OCI-M2 (cell line): ENCODE measurements around the gene ATOH1.

ENCODE experiments used
- DNase-seq: peaks from one replicate; lab custom pipeline; 2025; ENCODE audit not compliant: unreplicated experiment; lab: John Stamatoyannopoulos, UW

The ATOH1 gene

DNA sequence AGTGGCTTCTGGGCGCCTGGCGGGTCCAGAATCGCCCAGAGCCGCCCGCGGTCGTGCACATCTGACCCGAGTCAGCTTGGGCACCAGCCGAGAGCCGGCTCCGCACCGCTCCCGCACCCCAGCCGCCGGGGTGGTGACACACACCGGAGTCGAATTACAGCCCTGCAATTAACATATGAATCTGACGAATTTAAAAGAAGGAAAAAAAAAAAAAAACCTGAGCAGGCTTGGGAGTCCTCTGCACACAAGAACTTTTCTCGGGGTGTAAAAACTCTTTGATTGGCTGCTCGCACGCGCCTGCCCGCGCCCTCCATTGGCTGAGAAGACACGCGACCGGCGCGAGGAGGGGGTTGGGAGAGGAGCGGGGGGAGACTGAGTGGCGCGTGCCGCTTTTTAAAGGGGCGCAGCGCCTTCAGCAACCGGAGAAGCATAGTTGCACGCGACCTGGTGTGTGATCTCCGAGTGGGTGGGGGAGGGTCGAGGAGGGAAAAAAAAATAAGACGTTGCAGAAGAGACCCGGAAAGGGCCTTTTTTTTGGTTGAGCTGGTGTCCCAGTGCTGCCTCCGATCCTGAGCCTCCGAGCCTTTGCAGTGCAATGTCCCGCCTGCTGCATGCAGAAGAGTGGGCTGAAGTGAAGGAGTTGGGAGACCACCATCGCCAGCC lies at the start of gene ATOH1:
Gene ATOH1 (plus strand): TSS at position 422 of the 663 bp plus-strand sequence. CDS start 174 bp downstream, at position 596.
- no peak for DNase-seq

DNA sequence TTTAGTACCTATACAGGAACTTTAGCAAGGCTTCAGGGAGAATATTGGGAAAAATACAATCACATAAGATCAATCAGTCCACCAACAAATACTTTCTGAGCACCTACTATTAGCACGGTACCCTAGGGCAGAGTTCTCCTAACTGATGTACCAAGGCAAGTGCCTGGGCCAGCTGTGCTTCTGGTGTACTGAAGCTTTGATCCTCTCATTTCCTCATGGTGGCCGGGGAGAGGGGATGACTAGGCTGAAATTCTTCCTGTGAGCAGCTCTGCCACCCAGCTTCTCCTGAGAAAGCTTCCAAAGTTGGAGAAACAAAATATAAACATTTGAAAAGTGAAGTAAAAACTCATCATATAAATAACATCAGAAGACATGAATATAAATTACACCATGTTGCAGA lies 49.3 kb upstream of the ATOH1 start:
- no peak for DNase-seq

GRCh38 chr4:93780080-93780479 lies 48.5 kb upstream of the ATOH1 start:
- DNase-seq: no peak

DNA sequence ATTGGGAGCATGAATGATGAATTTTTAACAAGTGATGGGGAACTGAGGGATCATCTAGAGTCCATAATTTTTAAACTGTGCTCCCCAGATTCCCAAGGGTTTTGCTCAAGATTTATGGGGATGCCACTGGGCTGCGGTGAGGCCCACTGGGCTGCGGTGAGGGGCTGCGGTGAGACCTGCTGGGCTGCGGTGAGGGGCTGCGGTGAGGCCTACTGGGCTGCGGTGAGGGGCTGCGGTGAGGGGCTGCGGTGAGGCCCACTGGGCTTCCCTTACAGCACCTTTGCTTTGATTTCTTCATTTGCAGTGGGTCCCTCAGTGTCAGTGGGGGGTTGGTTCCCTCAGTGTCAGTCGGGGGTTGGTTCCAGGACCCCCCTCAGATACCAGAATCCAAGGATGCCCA lies 47.4 kb upstream of the ATOH1 start:
- DNase-seq: no peak

- no peak for DNase-seq
These were observed 42.4 kb upstream of the ATOH1 start for GRCh38 chr4:93786149-93786548.

DNA sequence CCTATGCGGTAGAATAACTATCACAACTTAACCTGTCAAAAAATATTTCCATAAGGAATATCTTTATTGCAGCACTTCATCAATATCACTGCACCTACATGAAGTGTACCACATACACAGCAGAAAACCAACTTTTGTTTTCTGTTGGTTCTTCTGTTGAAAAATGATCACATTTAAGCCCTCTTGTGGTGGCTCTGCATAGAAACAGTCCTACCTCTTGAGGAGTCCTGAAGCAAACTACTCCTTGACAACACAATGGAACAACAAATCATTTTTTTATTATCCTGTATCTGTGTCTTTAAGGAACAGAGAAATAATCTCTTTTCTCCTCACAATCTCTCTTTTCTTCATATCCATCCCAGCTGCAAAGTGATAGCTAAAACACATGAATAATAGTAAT lies 39.8 kb upstream of the ATOH1 start:
- DNase-seq: no peak

- no peak for DNase-seq
These were observed 36.9 kb upstream of the ATOH1 start for GRCh38 chr4:93791570-93792195.

GRCh38 chr4:93802045-93802444 lies 26.5 kb upstream of the ATOH1 start:
- no peak for DNase-seq

DNA sequence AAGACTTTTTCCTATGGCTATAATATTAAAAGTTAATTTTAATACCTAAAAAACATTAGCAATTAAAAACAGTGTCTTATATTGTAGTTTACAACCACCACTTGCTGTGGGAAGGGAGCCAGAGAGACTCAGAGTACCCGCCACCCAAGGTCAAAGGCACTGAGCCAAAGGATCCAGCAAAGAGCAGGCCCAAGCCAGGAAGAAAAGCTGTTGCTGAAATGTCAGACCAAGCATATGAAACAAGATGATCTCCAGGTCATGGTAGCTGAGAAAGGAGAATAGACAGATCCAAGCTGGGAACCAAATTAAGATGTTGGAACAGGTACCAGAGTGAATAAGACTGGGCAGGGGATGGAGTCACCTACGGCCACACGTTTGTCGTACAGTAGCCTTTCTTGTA lies 18.8 kb upstream of the ATOH1 start:
- DNase-seq: no peak

DNA sequence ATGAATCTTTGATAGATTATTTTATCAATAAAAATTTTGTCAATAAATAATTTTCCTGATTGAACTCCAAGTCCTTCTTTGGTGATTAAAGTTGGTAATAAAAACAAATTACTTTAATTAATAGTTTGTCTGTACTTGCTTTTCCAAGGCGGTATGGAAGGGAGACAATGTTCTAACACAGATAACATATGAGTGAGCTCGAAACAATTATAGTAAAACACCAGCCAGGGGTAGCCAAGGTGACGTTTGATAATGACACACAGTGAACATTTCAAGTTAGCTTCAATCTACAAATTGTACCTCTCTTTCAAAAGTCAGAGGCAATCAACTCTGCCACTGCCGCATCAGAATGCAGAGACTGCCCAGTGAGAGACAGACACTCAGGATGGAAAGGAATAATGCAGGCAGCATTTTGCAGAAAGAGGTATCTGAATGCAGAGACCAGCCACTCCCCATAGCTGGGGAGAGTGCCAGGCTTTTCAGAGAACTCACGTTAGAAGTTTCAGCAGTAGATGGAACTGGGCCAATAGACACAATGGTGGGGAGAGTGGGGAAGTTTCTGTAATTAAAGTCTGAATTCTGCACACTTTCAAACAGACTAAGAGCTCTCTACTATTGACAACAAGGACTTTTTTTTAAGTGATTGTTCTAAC lies 18.1 kb upstream of the ATOH1 start:
- DNase-seq: no peak

GRCh38 chr4:93813092-93813491 lies 15.5 kb upstream of the ATOH1 start:
- no peak for DNase-seq

DNA sequence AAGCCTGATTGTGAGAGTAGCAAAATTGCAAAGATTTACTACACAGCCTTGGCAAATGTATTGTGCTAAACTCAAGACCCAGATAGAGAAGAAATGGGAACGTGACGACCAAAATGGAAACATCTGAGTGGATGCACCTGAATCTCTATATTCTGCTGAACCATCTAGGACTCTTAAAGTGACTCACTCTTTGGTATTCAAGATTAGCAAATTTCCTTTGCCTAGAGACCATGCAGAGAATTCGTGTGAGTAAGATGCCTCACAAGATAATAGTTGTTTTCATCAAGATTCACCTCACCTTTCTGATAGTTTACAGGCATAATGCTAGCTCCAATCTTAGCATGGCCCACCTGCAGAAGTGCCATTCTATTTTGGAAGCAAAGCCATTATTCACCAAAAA lies 14.4 kb upstream of the ATOH1 start:
- DNase-seq: no peak

- no peak for DNase-seq
These were observed 13.8 kb upstream of the ATOH1 start for GRCh38 chr4:93814722-93815121.

- no peak for DNase-seq
These were observed 2.9 kb upstream of the ATOH1 start for GRCh38 chr4:93825551-93826216.

DNA sequence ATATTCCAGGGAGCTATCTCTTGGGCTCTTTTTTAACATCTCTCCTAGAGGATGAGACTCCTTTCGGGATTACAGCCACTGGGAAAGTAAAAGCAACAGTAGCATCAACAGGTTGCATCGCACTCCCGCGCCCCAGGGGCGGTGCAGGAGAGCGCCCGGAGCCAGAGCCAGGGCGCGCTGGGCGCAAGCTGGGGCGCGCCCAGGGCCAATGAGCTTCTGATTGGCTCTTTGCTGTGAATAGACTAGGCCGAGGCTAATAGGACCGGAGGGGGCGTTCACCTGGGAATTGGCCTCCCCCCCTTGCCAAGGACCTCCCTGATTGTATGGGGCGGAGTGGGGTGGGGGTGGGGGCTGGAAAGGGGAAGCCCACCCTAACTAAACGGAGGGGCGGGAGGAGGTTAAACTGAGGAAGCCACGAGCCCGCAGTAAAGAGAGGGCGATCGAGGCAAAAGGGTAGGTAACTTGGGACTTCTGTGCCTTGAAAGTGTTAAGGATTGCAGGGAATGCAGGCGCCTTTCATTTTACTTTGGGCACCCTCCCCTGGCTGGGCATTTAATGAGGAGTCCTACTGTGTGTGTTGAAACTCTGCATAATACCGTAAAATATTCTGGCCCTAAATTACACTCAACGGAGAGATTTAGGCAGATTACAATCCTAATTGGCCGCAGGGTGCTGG lies 1.1 kb upstream of the ATOH1 start:
- no peak for DNase-seq

DNA sequence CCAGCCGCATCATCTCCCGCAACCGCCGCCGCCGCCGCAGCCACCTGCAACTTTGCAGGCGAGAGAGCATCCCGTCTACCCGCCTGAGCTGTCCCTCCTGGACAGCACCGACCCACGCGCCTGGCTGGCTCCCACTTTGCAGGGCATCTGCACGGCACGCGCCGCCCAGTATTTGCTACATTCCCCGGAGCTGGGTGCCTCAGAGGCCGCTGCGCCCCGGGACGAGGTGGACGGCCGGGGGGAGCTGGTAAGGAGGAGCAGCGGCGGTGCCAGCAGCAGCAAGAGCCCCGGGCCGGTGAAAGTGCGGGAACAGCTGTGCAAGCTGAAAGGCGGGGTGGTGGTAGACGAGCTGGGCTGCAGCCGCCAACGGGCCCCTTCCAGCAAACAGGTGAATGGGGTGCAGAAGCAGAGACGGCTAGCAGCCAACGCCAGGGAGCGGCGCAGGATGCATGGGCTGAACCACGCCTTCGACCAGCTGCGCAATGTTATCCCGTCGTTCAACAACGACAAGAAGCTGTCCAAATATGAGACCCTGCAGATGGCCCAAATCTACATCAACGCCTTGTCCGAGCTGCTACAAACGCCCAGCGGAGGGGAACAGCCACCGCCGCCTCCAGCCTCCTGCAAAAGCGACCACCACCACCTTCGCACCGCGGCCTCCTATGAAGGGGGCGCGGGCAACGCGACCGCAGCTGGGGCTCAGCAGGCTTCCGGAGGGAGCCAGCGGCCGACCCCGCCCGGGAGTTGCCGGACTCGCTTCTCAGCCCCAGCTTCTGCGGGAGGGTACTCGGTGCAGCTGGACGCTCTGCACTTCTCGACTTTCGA lies 654 bp downstream of the ATOH1 start:
- DNase-seq: no peak

- DNase-seq: no peak
These were observed 1.5 kb downstream of the ATOH1 start for GRCh38 chr4:93829820-93830687.

DNA sequence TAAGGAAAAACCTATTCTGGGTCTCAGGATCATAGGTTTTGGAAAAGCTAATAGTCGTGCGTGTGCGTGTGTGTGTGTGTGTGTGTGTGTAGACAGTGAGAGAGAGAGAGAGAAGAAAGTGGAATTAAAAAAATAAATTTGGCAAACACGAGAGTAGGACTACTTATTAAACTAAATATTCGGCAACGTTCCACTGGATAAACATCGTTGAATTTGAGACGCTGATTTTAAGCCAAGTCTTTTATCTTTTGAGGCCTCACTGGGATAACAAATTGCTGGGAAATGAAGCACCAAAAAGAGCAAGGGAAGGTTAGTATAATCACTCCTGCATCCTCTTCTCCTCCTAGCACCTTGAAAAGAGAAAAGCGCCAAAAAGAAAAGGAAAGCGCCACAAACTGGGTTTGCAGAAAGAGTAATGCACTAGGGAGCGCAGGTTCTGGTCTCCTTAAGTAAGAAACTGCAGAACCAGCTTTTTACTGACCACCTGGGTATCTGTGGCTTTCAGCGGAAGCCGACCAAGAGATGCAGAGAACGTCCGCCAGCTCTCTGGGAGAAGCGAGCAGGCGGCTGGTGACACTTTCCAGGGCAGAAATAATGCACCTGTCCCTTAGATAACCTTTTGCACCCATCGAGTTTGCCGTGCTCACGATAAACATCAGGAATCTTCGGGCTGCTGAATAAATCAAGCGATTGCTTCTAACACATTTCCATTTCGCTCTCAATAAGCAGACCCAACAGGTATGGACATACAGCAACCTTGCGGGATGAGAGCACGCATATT lies 3.4 kb downstream of the ATOH1 start:
- no peak for DNase-seq
